Measurements from ENCODE around the gene SEPTIN3. TPM values are rescaled to one million over a fixed set of nuclear protein-coding genes. Genes with fewer than 3 reads are reported as not detected.

SEPTIN3 gene
- total RNA-seq, 2 experiments from 2014 or later: 1.1 to 2.1 TPM

GRCh38 chr22:41939981-41940831 is 29.0 kb upstream of the SEPTIN3 start:
- intact Hi-C loops (cut with micrococcal nuclease; ENCODE audit: unreplicated experiment): loop anchor here (2.0 kb wide), 4 partner anchors 19 to 243 kb away; no protein-coding TSS in a partner anchor
- POLR2A ChIA-PET: interaction anchor here (0.7 to 1.4 kb wide), 6 partner anchors 13 to 117 kb away, joined by 3 to 9 read pairs (median 3); partner anchors contain the start of gene TNFRSF13C
- H3K4me2 ChIP-seq (ENCODE audit: low read length): peak overlapping the region; percentile 70
- no peak overlapping the region for H2AFZ ChIP-seq (ENCODE audit: low read length)
- peak overlapping the region; percentile 91 for H3K27ac ChIP-seq (ENCODE audit: low read depth, low read length, poor library complexity, severe bottlenecking)
- H4K20me1 ChIP-seq (ENCODE audit: insufficient read depth, low read length): peaks cover 4% of the 10 kb centered on the region; the same call in 1 of the 2 replicates
- peaks cover 43% of the 10 kb centered on the region for H3K79me2 ChIP-seq (ENCODE audit: insufficient read depth, low read depth, low read length)
- H3K4me3 ChIP-seq (ENCODE audit: low read depth, low read length, poor library complexity, severe bottlenecking): peak overlapping the region; percentile 52
- no peaks in the 10 kb centered on the region for H3K9me3 ChIP-seq (ENCODE audit: low read length)
- H3K9me2 ChIP-seq (ENCODE audit: insufficient read depth, low read length): no peaks in the 10 kb centered on the region
- DNase-seq (ENCODE audit: low spot score): peak; percentile 93
- H3K36me3 ChIP-seq (ENCODE audit: insufficient read depth, low read length): peaks cover 86% of the 10 kb centered on the region
- TF ChIP-seq EZH2phosphoT487 (IDR thresholded peaks at IDR 0.05; ENCODE audit: borderline replicate concordance, low read depth, low read length) (no peak), CTCF (conservative IDR thresholded peaks at IDR 0.05; ENCODE audit: low read length) (no peak)
- no TSS peak for BruUV-seq (replicated peaks)
- CTCF ChIA-PET (ENCODE audit: unreplicated experiment): interaction anchor here (1.2 kb wide), 1 partner anchor 12 kb away, joined by 3 read pairs; no protein-coding TSS in a partner anchor
- peaks cover 92% of the 10 kb centered on the region for H3K4me1 ChIP-seq (ENCODE audit: insufficient read depth, low read length, poor library complexity, severe bottlenecking)

GRCh38 chr22:41940832-41941765 is 28.1 kb upstream of the SEPTIN3 start:
- peak overlapping the region; percentile 52 for H3K4me3 ChIP-seq (ENCODE audit: low read depth, low read length, poor library complexity, severe bottlenecking)
- peaks cover 48% of the 10 kb centered on the region for H3K79me2 ChIP-seq (ENCODE audit: insufficient read depth, low read depth, low read length)
- POLR2A ChIA-PET: interaction anchor here (0.8 to 1.4 kb wide), 5 partner anchors 13 to 118 kb away, joined by 3 to 9 read pairs (median 3); partner anchors contain the start of gene TNFRSF13C
- peak; percentile 85 for DNase-seq (ENCODE audit: low spot score)
- H3K27ac ChIP-seq (ENCODE audit: low read depth, low read length, poor library complexity, severe bottlenecking): peak overlapping the region; percentile 91
- H2AFZ ChIP-seq (ENCODE audit: low read length): no peak overlapping the region
- peaks cover 4% of the 10 kb centered on the region; the same call in 1 of the 2 replicates for H4K20me1 ChIP-seq (ENCODE audit: insufficient read depth, low read length)
- no peaks in the 10 kb centered on the region for H3K9me3 ChIP-seq (ENCODE audit: low read length)
- intact Hi-C loops (cut with micrococcal nuclease; ENCODE audit: unreplicated experiment): loop anchor here (2.0 kb wide), 4 partner anchors 20 to 244 kb away; no protein-coding TSS in a partner anchor
- CTCF ChIA-PET (ENCODE audit: unreplicated experiment): interaction anchor here (0.6 to 1.2 kb wide), 2 partner anchors 13 to 780 kb away, joined by 3 to 8 read pairs; partner anchors contain the start of gene A4GALT
- TF ChIP-seq CTCF (conservative IDR thresholded peaks at IDR 0.05; ENCODE audit: low read length) (peak; percentile 92), EZH2phosphoT487 (IDR thresholded peaks at IDR 0.05; ENCODE audit: borderline replicate concordance, low read depth, low read length) (no peak)
- peak overlapping the region; percentile 70 for H3K4me2 ChIP-seq (ENCODE audit: low read length)
- H3K4me1 ChIP-seq (ENCODE audit: insufficient read depth, low read length, poor library complexity, severe bottlenecking): peaks cover 83% of the 10 kb centered on the region
- TSS peak; percentile 25 for BruUV-seq (replicated peaks)
- H3K36me3 ChIP-seq (ENCODE audit: insufficient read depth, low read length): peaks cover 90% of the 10 kb centered on the region
- H3K9me2 ChIP-seq (ENCODE audit: insufficient read depth, low read length): no peaks in the 10 kb centered on the region
